MCF 10A (cell line): ENCODE results near the gene S100A7A. TPM values are rescaled to one million over a fixed set of nuclear protein-coding genes. Genes with fewer than 3 reads are reported as not detected.

Experiments used
- BruUV-seq: library from RNA; stranded (reverse); fragments of 400-500 nt; replicated peaks from 2 replicates; lab custom pipeline; 2021; lab: Mats Ljungman, UMichigan
- CTCF ChIA-PET: fragments of 300-600 bp; sonication (Branson Sonifier 250); formaldehyde crosslinking; extraction: SDS; loops from one replicate; lab custom pipeline; 2021; ENCODE audit warnings: antibody characterized with exemption, inconsistent platforms; lab: Yijun Ruan, JAX
- POLR2A ChIA-PET: fragments of 300-600, 350-650 bp; sonication (Branson Sonifier 250); formaldehyde crosslinking; extraction: SDS; loops from one replicate; lab custom pipeline; 2020; ENCODE audit warnings: antibody characterized with exemption, inconsistent platforms; lab: Yijun Ruan, JAX
- DNase-seq: peaks from one replicate; pipeline ENCODE4 v3.0.0-alpha.2; 2018; ENCODE audit not compliant: unreplicated experiment
- H3K27ac Mint-ChIP-seq: one replicate; pipeline ENCODE4 v1.8.0; 2022; ENCODE audit warnings: mild to moderate bottlenecking, low read depth, mixed read lengths; ENCODE audit not compliant: unreplicated experiment
- H3K27me3 Mint-ChIP-seq: one replicate; pipeline ENCODE4 v1.8.0; 2022; ENCODE audit warnings: mixed read lengths; ENCODE audit not compliant: insufficient read depth, unreplicated experiment
- H3K36me3 Mint-ChIP-seq: one replicate; pipeline ENCODE4 v1.8.0; 2022; ENCODE audit warnings: mild to moderate bottlenecking, moderate library complexity, mixed read lengths; ENCODE audit not compliant: insufficient read depth, unreplicated experiment
- H3K4me1 Mint-ChIP-seq: one replicate; pipeline ENCODE4 v1.8.0; 2022; ENCODE audit warnings: mixed read lengths; ENCODE audit not compliant: insufficient read depth, unreplicated experiment
- H3K4me3 Mint-ChIP-seq: one replicate; pipeline ENCODE4 v1.8.0; 2022; ENCODE audit warnings: mild to moderate bottlenecking, moderate library complexity, mixed read lengths; ENCODE audit not compliant: unreplicated experiment
- H3K9me3 Mint-ChIP-seq: one replicate; pipeline ENCODE4 v1.8.0; 2022; ENCODE audit warnings: mixed read lengths; ENCODE audit not compliant: unreplicated experiment
- CTCF ChIP-seq: fragments of 200-600 bp; IDR thresholded peaks from one replicate; pipeline ENCODE4 v1.8.0; 2022; ENCODE audit warnings: antibody characterized with exemption, mild to moderate bottlenecking; ENCODE audit not compliant: unreplicated experiment
- intact Hi-C: fragments of 100-400 bp; cut with micrococcal nuclease; formaldehyde crosslinking; loops from 2 replicates; pipeline ENCODE4 v1.14.1; 2022
- total RNA-seq: library from RNA; stranded (reverse); gene quantifications from 2 replicates; pipeline ENCODE4 v1.2.3, GENCODE V29; 2022

Gene S100A7A
- total RNA-seq, 1 experiment from 2014 or later = not detected

GRCh38 chr1:153392822-153393221 lies 23.5 kb upstream of the S100A7A start:
- CTCF ChIA-PET = interaction anchor here (0.5 to 9.3 kb wide), 5 partner anchors 17 to 453 kb away, joined by 3 to 92 read pairs (median 3); partner anchors contain the start of gene S100A12
- no peak for DNase-seq
- Mint-ChIP-seq H3K9me3 (no peaks in the 10 kb centered on the region), H3K4me1 (peaks cover 58% of the 10 kb centered on the region), H3K27ac (no peak overlapping the region), H3K4me3 (no peak overlapping the region), H3K36me3 (no peaks in the 10 kb centered on the region), H3K27me3 (no peaks in the 10 kb centered on the region)
- BruUV-seq = no TSS peak
- intact Hi-C loops = no loop called here
- POLR2A ChIA-PET = interaction anchor here (0.7 to 6.7 kb wide), 4 partner anchors 8 to 584 kb away, joined by 4 to 44 read pairs (median 6); partner anchors contain the start of genes S100A12 and S100A9
- TF ChIP-seq CTCF = no peak

GRCh38 chr1:153393926-153394325 lies 22.4 kb upstream of the S100A7A start:
- CTCF ChIA-PET = interaction anchor here (0.5 to 9.3 kb wide), 3 partner anchors 27 to 738 kb away, joined by 4 to 92 read pairs (median 7); no protein-coding TSS in a partner anchor
- BruUV-seq = no TSS peak
- peak; percentile 95 for DNase-seq
- H3K36me3 Mint-ChIP-seq = no peaks in the 10 kb centered on the region
- no peak overlapping the region for H3K27ac Mint-ChIP-seq
- POLR2A ChIA-PET = interaction anchor here (1.0 to 6.7 kb wide), 5 partner anchors 9 to 37 kb away, joined by 3 to 44 read pairs (median 11); partner anchors contain the start of genes S100A12 and S100A9
- no peak for TF ChIP-seq CTCF
- H3K27me3 Mint-ChIP-seq = no peaks in the 10 kb centered on the region
- no peak overlapping the region for H3K4me3 Mint-ChIP-seq
- no peaks in the 10 kb centered on the region for H3K9me3 Mint-ChIP-seq
- intact Hi-C loops = no loop called here
- peaks cover 55% of the 10 kb centered on the region for H3K4me1 Mint-ChIP-seq

- POLR2A ChIA-PET = interaction anchor here (1.1 to 6.7 kb wide), 6 partner anchors 9 to 41 kb away, joined by 3 to 44 read pairs (median 8); partner anchors contain the start of genes S100A12 and S100A9
- H3K27ac Mint-ChIP-seq = no peak overlapping the region
- CTCF ChIA-PET = interaction anchor here (0.5 to 9.3 kb wide), 6 partner anchors 9 to 739 kb away, joined by 3 to 92 read pairs (median 6); no protein-coding TSS in a partner anchor
Observed at GRCh38 chr1:153394391-153394790, 21.9 kb upstream of the S100A7A start.

More at GRCh38 chr1:153394391-153394790, 21.9 kb upstream of the S100A7A start:
- no peaks in the 10 kb centered on the region for H3K36me3 Mint-ChIP-seq
- peaks cover 2% of the 10 kb centered on the region for H3K27me3 Mint-ChIP-seq
- intact Hi-C loops = no loop called here
- peaks cover 53% of the 10 kb centered on the region for H3K4me1 Mint-ChIP-seq
- H3K4me3 Mint-ChIP-seq = no peak overlapping the region
- TF ChIP-seq CTCF = no peak
- no peak for DNase-seq
- BruUV-seq = no TSS peak
- no peaks in the 10 kb centered on the region for H3K9me3 Mint-ChIP-seq
